Lung (tissue), 12 donors: ENCODE data around the gene GRXCR1. TPM values are rescaled to one million over a fixed set of nuclear protein-coding genes. Genes with fewer than 3 reads are reported as not detected.
A peak's percentile ranks its signal among the peaks of the same experiment; 100 is the strongest.

ENCODE experiments used
- ATAC-seq: fragments of 200-7000 bp; cut with Tn5 transposase; one replicate; pipeline ENCODE4 v1.9.1; 2020; ENCODE audit warnings: moderate number of reproducible peaks; ENCODE audit not compliant: insufficient read depth, low FRiP score
- DNase-seq, 3 donors: peaks; one replicate each; pipeline ENCODE4 v3.0.0-alpha.2; 2013 to 2017
- H3K27ac ChIP-seq, 2 donors: one replicate each; pipeline ENCODE4 v1.5.1; 2013; ENCODE audit warnings: mild to moderate bottlenecking in 2 of 2, moderate library complexity in 2 of 2, control low read depth in 1 of 2, inconsistent platforms in 1 of 2, low read depth in 1 of 2, low read length in 1 of 2
- H3K27me3 ChIP-seq, 3 donors: one replicate each; pipeline ENCODE4 v1.5.1; 2013; ENCODE audit warnings: low read length in 2 of 3; ENCODE audit not compliant: control insufficient read depth in 3 of 3, insufficient read depth in 3 of 3
- H3K36me3 ChIP-seq, 4 donors: one replicate each; pipeline ENCODE4 v1.5.1; 2013; ENCODE audit warnings: low read length in 4 of 4, mild to moderate bottlenecking in 1 of 4, moderate library complexity in 1 of 4; ENCODE audit not compliant: control insufficient read depth in 4 of 4, insufficient read depth in 4 of 4
- H3K4me1 ChIP-seq, 5 donors: one replicate each; pipeline ENCODE4 v1.5.1; 2013; ENCODE audit warnings: low read length in 5 of 5, mild to moderate bottlenecking in 2 of 5, moderate library complexity in 1 of 5; ENCODE audit not compliant: control insufficient read depth in 5 of 5, insufficient read depth in 5 of 5
- H3K4me3 ChIP-seq: one replicate; pipeline ENCODE4 v1.5.1; 2013; ENCODE audit warnings: mild to moderate bottlenecking, control low read depth, moderate library complexity
- H3K9ac ChIP-seq, 2 donors: one replicate each; pipeline ENCODE4 v1.5.1; 2013; ENCODE audit warnings: low read length in 2 of 2, control low read depth in 1 of 2; ENCODE audit not compliant: insufficient read depth in 1 of 2
- H3K9me3 ChIP-seq, 4 donors: one replicate each; pipeline ENCODE4 v1.5.1; 2013; ENCODE audit warnings: low read length in 3 of 4, mild to moderate bottlenecking in 1 of 4, moderate library complexity in 1 of 4; ENCODE audit not compliant: control insufficient read depth in 4 of 4, insufficient read depth in 3 of 4
- WGBS, 2 donors: extraction: QIAGEN DNeasy Blood & Tissue Kit; methylation state at CpG; one replicate each; pipeline ENCODE4 v1.1.7; 2013; 5-methylcytosine and 5-hydroxymethylcytosine counted together
- polyA plus RNA-seq, 2 donors: library from polyadenylated mRNA; stranded (reverse); fragments of 200-250 nt; gene quantifications; one replicate each; pipeline ENCODE4 v1.2.1, GENCODE V29; 2013
- total RNA-seq, 2 donors: library from RNA; depleted of rRNA in 1 of 2; stranded (reverse); fragments of >200 nt in 1 of 2; gene quantifications; one replicate each; pipeline ENCODE4 v1.2.1, GENCODE V29; 2014 to 2021
- TF ChIP-seq, protein P1 (sequence below): IDR thresholded peaks from 2 replicates; pipeline ENCODE4 v1.5.1; 2012; ENCODE audit warnings: mild to moderate bottlenecking; ENCODE audit errors: control extremely low read depth, extremely low read depth
- donor health status: control.
- donor health status: control.
- donor health status: Bipolar disorder and iron deficiency.
- donor health status: healthy.
- donor health status: DM: yes; HTN: yes; CAD: no.

GRXCR1 gene
- total and polyA plus RNA-seq, 4 donors, result not detected

DNA sequence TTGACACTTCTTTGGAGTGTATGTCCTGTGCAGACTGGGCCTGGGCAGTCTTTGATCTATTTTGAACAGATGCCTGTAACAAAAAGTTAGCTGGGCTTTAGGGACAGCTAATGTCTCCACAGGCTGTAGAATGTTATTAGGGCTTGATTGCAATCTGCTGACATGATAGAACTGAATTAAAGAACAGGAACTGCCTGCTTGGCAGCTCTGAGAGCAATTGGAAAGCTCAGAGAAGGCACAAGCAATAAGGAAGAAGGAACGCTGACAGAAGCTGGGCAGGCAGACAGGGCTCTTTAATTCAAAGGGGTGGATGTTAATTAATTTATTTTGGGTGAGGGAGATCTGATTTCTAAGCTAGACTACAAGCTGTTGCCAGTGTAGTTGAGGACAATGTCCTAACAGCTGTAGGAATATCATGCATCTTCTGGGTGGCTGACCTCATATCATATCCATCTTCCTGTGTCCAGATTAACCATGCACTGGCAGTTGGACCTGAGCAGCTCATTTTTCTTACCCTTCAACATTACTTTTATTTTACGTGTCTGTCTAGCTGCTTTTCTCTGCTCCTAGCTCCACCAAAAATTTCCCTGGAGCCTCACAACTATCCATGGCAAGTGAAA, 20.7 kb upstream of the GRXCR1 start:
- peak in 1 of 3 donors; percentile 9 for DNase-seq
- TF ChIP-seq, protein P1, sequence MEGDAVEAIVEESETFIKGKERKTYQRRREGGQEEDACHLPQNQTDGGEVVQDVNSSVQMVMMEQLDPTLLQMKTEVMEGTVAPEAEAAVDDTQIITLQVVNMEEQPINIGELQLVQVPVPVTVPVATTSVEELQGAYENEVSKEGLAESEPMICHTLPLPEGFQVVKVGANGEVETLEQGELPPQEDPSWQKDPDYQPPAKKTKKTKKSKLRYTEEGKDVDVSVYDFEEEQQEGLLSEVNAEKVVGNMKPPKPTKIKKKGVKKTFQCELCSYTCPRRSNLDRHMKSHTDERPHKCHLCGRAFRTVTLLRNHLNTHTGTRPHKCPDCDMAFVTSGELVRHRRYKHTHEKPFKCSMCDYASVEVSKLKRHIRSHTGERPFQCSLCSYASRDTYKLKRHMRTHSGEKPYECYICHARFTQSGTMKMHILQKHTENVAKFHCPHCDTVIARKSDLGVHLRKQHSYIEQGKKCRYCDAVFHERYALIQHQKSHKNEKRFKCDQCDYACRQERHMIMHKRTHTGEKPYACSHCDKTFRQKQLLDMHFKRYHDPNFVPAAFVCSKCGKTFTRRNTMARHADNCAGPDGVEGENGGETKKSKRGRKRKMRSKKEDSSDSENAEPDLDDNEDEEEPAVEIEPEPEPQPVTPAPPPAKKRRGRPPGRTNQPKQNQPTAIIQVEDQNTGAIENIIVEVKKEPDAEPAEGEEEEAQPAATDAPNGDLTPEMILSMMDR, result no peak

DNA sequence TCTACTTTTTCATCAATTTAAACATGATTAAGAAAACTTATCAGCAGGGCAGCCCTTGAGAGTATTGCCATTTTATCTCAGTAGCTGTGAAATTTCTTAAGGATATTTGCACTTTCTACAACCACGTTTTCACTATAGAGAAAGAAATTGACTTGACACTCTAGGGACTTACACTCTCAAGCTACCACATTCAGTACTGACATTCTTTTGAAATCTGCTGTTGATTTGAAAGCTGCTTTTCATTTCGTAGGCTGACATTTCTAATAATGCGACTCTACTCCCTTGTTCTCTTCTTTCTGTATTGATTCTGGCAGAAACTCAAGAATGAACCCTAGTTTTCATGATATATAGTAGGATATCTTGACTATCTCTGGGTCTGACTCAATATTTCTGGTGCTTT, 13.7 kb upstream of the GRXCR1 start:
- WGBS, 2 donors, result 60 to 77% methylated on average over 3 of the region's 3 CpGs
- Histone ChIP-seq H3K27ac (no peak overlapping the region), H3K9ac (no peak overlapping the region), H3K4me1 (no peaks in the 10 kb centered on the region), H3K9me3 (no peaks in the 10 kb centered on the region), H3K36me3 (no peaks in the 10 kb centered on the region), H3K4me3 (no peak overlapping the region), H3K27me3 (no peaks in the 10 kb centered on the region)
- ATAC-seq, result no peak
- TF ChIP-seq, protein P1, result no peak
- DNase-seq, result no peak

More for the DNA sequence above, 20.7 kb upstream of the GRXCR1 start:
- Histone ChIP-seq H3K36me3 (no peaks in the 10 kb centered on the region), H3K9ac (no peak overlapping the region), H3K27ac (no peak overlapping the region), H3K4me1 (no peaks in the 10 kb centered on the region), H3K4me3 (no peak overlapping the region), H3K9me3 (no peaks in the 10 kb centered on the region), H3K27me3 (no peaks in the 10 kb centered on the region)
- no peak for ATAC-seq
- WGBS, 2 donors, result 39 to 47% methylated on average over 2 of the region's 2 CpGs

DNA sequence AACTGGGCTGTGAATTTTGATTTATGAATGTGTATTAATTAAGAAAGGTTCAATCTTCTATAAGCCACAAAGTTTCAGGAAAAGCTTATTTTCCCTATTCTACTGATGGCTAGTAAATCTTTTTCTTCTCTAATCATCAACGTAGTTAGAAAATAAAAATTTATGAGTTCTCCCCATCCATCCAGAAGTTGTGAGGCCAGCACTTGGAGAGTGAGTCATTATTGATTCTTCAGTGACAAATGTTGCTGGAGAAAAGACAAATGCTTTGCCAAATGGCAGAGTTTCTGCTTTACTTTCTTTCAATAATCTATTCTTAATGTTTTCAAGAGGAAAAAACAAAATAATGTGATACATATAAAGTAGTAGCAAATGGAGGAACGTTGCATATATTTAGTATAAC, 11.3 kb upstream of the GRXCR1 start:
- no peak for DNase-seq
- no peak overlapping the region for H3K4me3 ChIP-seq
- no peak overlapping the region for H3K9ac ChIP-seq
- H3K36me3 ChIP-seq, result no peaks in the 10 kb centered on the region
- no peak overlapping the region for H3K27ac ChIP-seq
- no peaks in the 10 kb centered on the region for H3K9me3 ChIP-seq
- TF ChIP-seq, protein P1, result no peak
- 47 to 71% methylated on average over 2 of the region's 2 CpGs for WGBS, 2 donors
- H3K4me1 ChIP-seq, result no peaks in the 10 kb centered on the region
- H3K27me3 ChIP-seq, result no peaks in the 10 kb centered on the region
- ATAC-seq, result no peak

DNA sequence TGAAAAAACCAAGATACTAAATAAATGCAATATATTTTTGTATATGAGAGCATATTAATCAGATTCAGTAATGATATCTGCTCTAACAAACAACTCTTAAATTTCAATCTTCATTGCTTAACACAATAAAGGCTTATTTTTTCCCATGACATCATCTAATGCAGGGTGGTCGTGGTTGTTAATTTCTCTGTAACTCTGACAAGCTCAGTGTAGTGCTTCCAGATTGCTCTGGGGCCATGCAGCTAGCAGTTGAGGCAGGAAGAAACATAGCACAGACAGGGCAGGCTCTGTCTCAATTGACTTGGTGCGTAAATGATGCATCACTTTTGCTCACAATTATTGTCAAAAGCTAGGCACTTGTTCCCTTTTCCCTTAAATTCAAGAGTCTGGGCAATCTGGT, 869 bp upstream of the GRXCR1 start:
- Histone ChIP-seq H3K36me3 (no peaks in the 10 kb centered on the region), H3K9me3 (peaks cover 0 to 2% (median 0%) of the 10 kb centered on the region in 4 donors), H3K4me3 (no peak overlapping the region), H3K27me3 (no peaks in the 10 kb centered on the region), H3K27ac (no peak overlapping the region), H3K4me1 (no peaks in the 10 kb centered on the region), H3K9ac (no peak overlapping the region)
- ATAC-seq (no peak), DNase-seq (no peak)
- TF ChIP-seq, protein P1, result no peak
- WGBS, 2 donors, result 77 to 78% methylated on average over 2 of the region's 2 CpGs
